MM.1S (cell line): ENCODE results near the gene LYSMD3.

Experiments
- EZH2 ChIP-seq: fragments of 300-600 bp; sonication (generic); optimal IDR thresholded peaks from 2 replicates; pipeline ENCODE3; 2017; ENCODE audit warnings: low read depth, mild to moderate bottlenecking, antibody characterized with exemption, low read length, mixed read lengths
- EZH2phosphoT487 ChIP-seq: fragments of 300-600 bp; sonication (generic); IDR thresholded peaks from 2 replicates; pipeline ENCODE4 v1.6.1; 2018; ENCODE audit warnings: antibody characterized with exemption, low read length
- TF ChIP-seq, protein P1 (sequence below): fragments of 300-600 bp; sonication (generic); IDR thresholded peaks from 2 replicates; pipeline ENCODE4 v1.5.1; 2016; ENCODE audit warnings: antibody characterized with exemption, low read length, mixed read lengths

DNA sequence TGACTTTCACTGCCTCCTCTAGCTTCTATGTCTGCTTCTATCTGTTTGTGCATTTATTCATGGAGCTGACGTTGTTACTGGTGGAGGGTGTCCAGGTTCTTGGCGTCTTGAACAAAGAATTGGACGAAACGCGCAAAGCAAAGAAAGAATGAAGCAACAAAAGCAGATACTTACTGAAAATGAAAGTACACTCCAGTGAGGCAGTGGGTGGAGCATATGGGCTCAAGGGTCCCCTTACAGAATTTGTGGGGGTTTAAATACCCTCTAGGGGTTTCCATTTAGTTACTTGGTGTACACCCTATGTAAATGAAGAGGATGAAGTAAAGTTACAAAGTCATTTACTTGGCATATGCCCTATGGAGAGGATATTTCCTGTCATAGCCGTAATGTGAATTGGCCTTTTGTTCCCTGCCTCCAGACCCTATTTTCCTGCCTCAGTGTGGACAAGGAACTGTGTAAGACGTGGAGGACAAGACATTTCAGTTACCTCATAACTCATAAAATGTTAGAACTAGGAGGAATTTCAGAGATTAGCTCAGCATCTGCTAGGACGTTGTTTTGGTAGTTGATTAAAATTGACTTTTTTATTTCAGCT lies 51.7 kb downstream of the LYSMD3 start:
- TF ChIP-seq, protein P1, sequence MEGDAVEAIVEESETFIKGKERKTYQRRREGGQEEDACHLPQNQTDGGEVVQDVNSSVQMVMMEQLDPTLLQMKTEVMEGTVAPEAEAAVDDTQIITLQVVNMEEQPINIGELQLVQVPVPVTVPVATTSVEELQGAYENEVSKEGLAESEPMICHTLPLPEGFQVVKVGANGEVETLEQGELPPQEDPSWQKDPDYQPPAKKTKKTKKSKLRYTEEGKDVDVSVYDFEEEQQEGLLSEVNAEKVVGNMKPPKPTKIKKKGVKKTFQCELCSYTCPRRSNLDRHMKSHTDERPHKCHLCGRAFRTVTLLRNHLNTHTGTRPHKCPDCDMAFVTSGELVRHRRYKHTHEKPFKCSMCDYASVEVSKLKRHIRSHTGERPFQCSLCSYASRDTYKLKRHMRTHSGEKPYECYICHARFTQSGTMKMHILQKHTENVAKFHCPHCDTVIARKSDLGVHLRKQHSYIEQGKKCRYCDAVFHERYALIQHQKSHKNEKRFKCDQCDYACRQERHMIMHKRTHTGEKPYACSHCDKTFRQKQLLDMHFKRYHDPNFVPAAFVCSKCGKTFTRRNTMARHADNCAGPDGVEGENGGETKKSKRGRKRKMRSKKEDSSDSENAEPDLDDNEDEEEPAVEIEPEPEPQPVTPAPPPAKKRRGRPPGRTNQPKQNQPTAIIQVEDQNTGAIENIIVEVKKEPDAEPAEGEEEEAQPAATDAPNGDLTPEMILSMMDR: no peak
- no peak for TF ChIP-seq EZH2phosphoT487
- no peak for TF ChIP-seq EZH2
